Activated gamma-delta T cell treated with anti-CD3 and anti-CD28 coated beads, Interleukin-2, amount 50 U/mL, for 16 hours (primary cell): ENCODE data around the gene CORIN.
"Not testable (repeated sequence)": the region's sequence is repeated elsewhere in the genome, so short reads cannot be mapped to it uniquely, and the experiment has no call there.

Experiments
- DNase-seq: peaks from one replicate; pipeline ENCODE4 v3.0.0-alpha.2; 2020; ENCODE audit warnings: low read depth

Gene CORIN

GRCh38 chr4:47771020-47771419 is 66.8 kb downstream of the CORIN start:
- DNase-seq, result no peak

- DNase-seq, result not testable (repeated sequence)
Measured at GRCh38 chr4:47767956-47768355, 69.9 kb downstream of the CORIN start.

- no peak for DNase-seq
Measured at GRCh38 chr4:47763279-47763678, 74.6 kb downstream of the CORIN start.

- no peak for DNase-seq
Measured at GRCh38 chr4:47762376-47763266, 75.2 kb downstream of the CORIN start.

- not testable (repeated sequence) for DNase-seq
Measured at GRCh38 chr4:47753316-47753715, 84.6 kb downstream of the CORIN start.

- DNase-seq, result no peak
Measured at GRCh38 chr4:47752214-47752613, 85.7 kb downstream of the CORIN start.

GRCh38 chr4:47750788-47751187 is 87.1 kb downstream of the CORIN start:
- DNase-seq, result no peak

GRCh38 chr4:47749858-47750257 is 88.0 kb downstream of the CORIN start:
- no peak for DNase-seq

- DNase-seq, result no peak
Measured at GRCh38 chr4:47749060-47749459, 88.8 kb downstream of the CORIN start.

- no peak for DNase-seq
Measured at GRCh38 chr4:47747846-47748494, 89.9 kb downstream of the CORIN start.

GRCh38 chr4:47747211-47747610 is 90.7 kb downstream of the CORIN start:
- DNase-seq, result no peak

- no peak for DNase-seq
Measured at GRCh38 chr4:47746122-47746521, 91.7 kb downstream of the CORIN start.

- DNase-seq, result no peak
Measured at GRCh38 chr4:47744843-47745382, 93.0 kb downstream of the CORIN start.

GRCh38 chr4:47744253-47744652 is 93.6 kb downstream of the CORIN start:
- DNase-seq, result no peak

- no peak for DNase-seq
Measured at GRCh38 chr4:47741200-47741599, 96.7 kb downstream of the CORIN start.

GRCh38 chr4:47737326-47737725 is 100.5 kb downstream of the CORIN start:
- DNase-seq, result no peak

- no peak for DNase-seq
Measured at GRCh38 chr4:47736555-47736954, 101.3 kb downstream of the CORIN start.

- DNase-seq, result no peak
Measured at GRCh38 chr4:47736146-47736545, 101.7 kb downstream of the CORIN start.

GRCh38 chr4:47733302-47734175 is 104.3 kb downstream of the CORIN start:
- DNase-seq, result no peak

- no peak for DNase-seq
Measured at GRCh38 chr4:47731182-47731581, 106.7 kb downstream of the CORIN start.

GRCh38 chr4:47729131-47729680 is 108.7 kb downstream of the CORIN start:
- no peak for DNase-seq
